AG04449 (cell line): ENCODE measurements around the gene KIF26B.

ENCODE experiments used
- CTCF ChIA-PET: fragments of 350-600 bp; formaldehyde crosslinking; extraction: SDS; loops from one replicate; lab custom pipeline; 2021; ENCODE audit warnings: antibody characterized with exemption; lab: Yijun Ruan, JAX
- POLR2A ChIA-PET: fragments of 400-600, 350-600 bp; formaldehyde crosslinking; extraction: SDS; loops from one replicate; lab custom pipeline; 2020; ENCODE audit warnings: antibody characterized with exemption, inconsistent platforms; lab: Yijun Ruan, JAX
- DNase-seq: peaks from one replicate; pipeline ENCODE4 v3.0.0-alpha.2; 2010; ENCODE audit warnings: low read depth, low spot score
- H3K4me3 ChIP-seq: 2 replicates; pipeline ENCODE4 v1.5.1; 2011; ENCODE audit warnings: low read depth, mild to moderate bottlenecking, control low read depth, low read length
- CTCF ChIP-seq: IDR thresholded peaks from one replicate; pipeline ENCODE4 v1.5.1; 2011; ENCODE audit warnings: mild to moderate bottlenecking, moderate library complexity, low read length, control low read depth, inconsistent platforms; ENCODE audit not compliant: insufficient read depth; ENCODE audit errors: missing control alignments

Gene KIF26B

DNA sequence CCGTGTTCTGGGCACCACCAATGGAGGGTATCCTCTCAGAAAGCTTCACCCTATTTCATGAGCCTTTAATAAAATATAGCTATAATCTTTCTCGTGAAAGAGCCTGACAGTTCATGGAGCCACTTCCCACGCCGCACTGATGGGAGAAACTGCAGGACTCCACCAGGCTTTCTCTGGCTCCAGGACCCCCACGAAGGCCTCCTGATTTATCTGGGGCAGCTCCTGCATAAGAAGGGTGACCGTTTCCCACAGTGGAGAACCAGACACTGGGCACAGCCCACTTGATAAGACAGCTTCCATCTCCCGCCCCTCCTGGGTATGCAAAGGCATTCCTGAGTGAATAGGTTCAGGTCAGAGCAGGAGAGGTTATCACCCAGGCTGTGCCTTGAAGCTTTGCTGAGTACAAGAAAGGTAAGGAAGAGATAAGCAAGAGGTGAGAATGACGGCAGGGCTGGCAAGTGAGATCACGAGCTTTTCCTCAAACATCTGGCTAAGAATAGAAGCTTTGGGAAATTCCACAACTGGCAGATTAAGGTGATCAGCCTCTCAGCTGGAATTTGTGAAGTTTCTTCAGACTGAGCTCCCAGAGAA is 499.8 kb downstream of the KIF26B start:
- H3K4me3 ChIP-seq, result no peak overlapping the region
- no peak for DNase-seq
- ChIA-PET CTCF (no interaction called here), POLR2A (no interaction called here)
- no peak for TF ChIP-seq CTCF

GRCh38 chr1:245656189-245656717 is 501.5 kb downstream of the KIF26B start:
- no peak for TF ChIP-seq CTCF
- H3K4me3 ChIP-seq, result no peak overlapping the region
- CTCF ChIA-PET, result interaction anchor here (1.6 kb wide), 1 partner anchor 9 kb away, joined by 5 read pairs; no protein-coding TSS in a partner anchor
- DNase-seq, result no peak
- POLR2A ChIA-PET, result no interaction called here

DNA sequence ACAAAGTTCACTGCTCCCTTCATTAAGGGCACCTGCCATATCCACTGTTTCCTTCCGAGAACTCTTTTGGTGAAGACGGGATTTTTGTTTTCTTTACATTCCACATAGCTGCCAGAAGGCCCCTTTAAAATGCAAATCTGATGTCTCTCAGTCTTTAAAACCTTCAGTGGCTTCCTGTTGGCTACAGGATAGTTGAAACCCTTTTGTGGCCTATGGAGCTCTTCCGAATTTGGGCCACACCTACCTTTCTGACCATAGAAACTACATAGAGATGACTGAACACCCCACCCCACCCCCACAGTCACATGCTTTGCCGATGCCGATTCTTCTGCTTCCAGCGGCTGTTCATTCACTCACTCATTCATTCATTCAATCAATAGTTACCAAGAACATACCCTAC is 502.6 kb downstream of the KIF26B start:
- ChIA-PET POLR2A (no interaction called here), CTCF (interaction anchor here (0.7 to 1.6 kb wide), 2 partner anchors 8 to 504 kb away, joined by 4 to 5 read pairs; no protein-coding TSS in a partner anchor)
- no peak for DNase-seq
- TF ChIP-seq CTCF, result no peak
- no peak overlapping the region for H3K4me3 ChIP-seq

GRCh38 chr1:245663373-245663772 is 508.6 kb downstream of the KIF26B start:
- no peak for TF ChIP-seq CTCF
- no peak for DNase-seq
- ChIA-PET POLR2A (no interaction called here), CTCF (no interaction called here)
- no peak overlapping the region for H3K4me3 ChIP-seq

DNA sequence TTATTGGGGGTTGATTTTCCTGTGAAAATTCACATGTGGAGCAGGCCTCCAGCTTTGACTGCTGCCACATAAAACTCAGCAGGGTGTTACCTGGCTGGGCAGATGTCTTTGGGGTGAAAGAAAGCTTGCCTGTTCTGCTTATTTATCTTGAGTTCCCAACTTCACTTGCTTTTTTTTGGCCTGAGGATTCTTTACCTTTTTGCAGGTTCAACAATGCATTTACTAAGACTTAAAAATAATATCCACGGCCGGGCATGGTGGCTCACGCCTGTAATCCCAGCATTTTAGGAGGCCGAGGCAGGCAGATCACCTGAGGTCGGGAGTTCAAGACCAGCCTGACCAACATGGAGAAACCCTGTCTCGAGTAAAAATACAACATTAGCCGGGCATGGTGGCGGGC is 509.1 kb downstream of the KIF26B start:
- POLR2A ChIA-PET, result no interaction called here
- H3K4me3 ChIP-seq, result no peak overlapping the region
- no peak for DNase-seq
- CTCF ChIA-PET, result no interaction called here
- TF ChIP-seq CTCF, result no peak

GRCh38 chr1:245666412-245666811 is 511.6 kb downstream of the KIF26B start:
- no peak overlapping the region for H3K4me3 ChIP-seq
- POLR2A ChIA-PET, result no interaction called here
- DNase-seq, result no peak
- no peak for TF ChIP-seq CTCF
- CTCF ChIA-PET, result no interaction called here
